NAMALWA (cell line): ENCODE data around the gene OPN1MW.
"Not testable (repeated sequence)": the region's sequence is repeated elsewhere in the genome, so short reads cannot be mapped to it uniquely, and the experiment has no call there.

Experiments
- DNase-seq: peaks from one replicate; pipeline ENCODE4 v3.0.0-alpha.2; 2015; ENCODE audit warnings: low spot score

The OPN1MW gene

DNA sequence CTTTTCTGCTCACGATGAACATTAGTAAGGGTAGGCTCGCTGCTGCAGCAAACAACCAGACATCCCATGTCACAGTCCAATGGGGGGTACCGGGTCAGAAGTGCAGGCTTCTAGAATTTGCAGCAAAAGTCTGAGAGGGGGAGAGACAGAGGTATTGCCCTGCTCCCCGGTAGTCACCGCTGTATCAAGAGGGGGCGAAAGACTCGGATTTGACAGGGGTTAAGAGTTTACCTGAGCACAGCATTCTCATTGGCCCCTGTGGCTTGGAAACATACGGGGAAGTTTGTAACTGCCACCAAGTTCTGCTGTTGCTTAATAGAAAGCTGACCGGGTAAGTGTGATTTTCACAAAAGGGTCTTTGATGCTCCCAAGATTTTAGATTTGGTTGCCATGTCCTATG lies 28.7 kb downstream of the OPN1MW start:
- not testable (repeated sequence) for DNase-seq

DNA sequence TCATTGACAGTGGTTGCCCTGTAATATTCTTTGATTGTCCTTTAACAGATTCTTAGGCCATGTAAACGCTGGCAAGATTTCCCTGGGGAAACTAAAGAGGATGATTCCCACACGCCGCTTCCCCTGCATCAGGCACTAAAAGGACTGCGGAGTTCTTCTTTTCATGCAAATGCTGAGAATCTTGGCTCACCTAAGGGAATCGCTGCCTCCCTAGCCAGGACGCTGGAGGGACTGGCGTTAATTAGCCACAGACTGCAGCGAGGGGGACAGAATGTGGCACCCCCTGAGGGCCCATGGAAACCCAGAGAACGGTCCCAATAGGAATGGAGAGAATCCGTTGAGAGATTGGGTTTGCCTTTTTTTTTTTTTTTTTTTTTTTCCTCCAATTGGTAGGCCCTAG lies 29.1 kb downstream of the OPN1MW start:
- not testable (repeated sequence) for DNase-seq

DNA sequence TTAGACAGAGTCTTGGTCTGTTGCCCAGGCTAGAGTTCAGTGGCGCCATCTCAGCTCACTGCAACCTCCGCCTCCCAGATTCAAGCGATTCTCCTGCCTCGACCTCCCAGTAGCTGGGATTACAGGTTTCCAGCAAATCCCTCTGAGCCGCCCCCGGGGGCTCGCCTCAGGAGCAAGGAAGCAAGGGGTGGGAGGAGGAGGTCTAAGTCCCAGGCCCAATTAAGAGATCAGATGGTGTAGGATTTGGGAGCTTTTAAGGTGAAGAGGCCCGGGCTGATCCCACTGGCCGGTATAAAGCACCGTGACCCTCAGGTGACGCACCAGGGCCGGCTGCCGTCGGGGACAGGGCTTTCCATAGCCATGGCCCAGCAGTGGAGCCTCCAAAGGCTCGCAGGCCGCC lies 37.1 kb downstream of the OPN1MW start, which contains the start of gene OPN1MW2:
TSS of gene OPN1MW2 (plus strand) at position 301 of the 400 bp plus-strand sequence. CDS start at position 361, 60 bp downstream.
- not testable (repeated sequence) for DNase-seq

DNA sequence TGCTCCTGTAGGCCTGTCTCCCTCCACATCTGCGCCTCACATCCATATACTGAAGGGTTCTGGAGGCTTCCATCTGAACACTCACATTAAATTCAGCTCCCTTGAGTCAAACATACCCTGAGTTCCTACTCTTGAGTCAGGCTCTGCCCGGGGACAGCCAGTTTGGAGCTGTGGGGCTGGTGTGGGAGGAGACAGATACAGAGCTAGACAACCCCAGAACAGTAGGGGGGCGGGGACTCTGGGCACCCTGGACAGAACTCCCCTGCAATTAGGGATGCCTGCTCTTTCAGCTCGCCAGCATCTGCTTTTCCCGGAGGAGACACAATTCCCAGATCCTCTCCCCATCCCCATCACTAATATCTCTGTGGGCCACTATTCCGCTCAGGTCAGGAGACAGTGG lies 42.9 kb downstream of the OPN1MW start:
- not testable (repeated sequence) for DNase-seq

DNA sequence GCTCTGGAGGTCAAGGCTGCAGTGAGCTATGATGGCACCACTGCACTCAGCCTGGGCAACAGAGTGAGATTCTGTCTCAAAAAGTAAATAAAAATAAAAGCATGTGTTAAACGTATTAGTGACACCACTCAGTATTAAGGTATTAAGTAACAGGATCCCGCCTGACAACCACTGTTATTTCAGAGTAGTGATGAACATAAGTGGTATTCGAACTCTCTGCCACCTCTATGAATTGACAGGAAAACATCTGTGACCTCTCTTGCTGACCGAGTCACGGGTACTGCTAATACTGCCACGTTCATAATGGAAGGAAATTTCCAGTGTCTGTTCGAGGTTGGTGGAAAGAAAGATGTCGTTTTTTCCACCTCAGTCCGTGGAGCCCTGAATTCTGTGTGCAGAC lies 44.3 kb downstream of the OPN1MW start:
- not testable (repeated sequence) for DNase-seq

DNA sequence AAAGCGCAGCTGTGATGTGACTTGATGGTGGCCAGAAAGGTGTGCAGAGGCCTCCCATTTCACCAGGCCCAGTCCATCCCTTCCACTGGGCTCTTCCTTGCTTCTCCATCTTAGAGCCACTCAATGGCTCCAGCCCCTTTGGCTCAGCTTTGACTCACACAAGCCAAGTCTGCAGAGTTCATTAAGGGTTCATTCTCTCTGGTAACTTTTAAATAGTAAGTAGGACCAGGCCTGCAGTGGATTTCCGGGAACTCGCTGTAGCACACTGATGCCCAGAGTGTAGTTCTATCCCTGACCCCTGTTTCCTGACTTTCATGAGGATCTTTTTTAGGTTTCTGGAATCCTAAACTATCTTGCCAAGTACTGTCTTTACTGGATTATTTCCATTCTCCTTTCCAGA lies 49.0 kb downstream of the OPN1MW start:
- not testable (repeated sequence) for DNase-seq

DNA sequence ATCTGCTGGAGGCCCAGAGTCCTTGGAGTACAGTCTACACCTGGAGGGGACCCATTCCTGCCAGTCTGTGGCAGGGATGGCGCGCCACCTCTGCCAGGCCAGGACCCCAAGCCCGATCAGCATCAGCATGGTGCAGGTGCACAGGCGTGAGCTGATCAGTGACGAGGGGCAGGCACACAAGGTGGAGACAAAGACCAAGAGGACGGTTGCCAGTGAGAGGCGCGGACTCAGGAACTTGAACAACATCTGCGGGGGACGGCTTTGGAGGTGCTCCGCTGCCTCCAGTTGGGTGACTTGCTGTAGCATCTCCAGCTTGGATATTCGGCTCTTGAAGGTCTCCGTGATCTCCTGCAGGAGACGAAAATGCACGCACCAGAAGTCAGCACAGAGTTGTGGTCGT lies 51.2 kb downstream of the OPN1MW start:
- not testable (repeated sequence) for DNase-seq

DNA sequence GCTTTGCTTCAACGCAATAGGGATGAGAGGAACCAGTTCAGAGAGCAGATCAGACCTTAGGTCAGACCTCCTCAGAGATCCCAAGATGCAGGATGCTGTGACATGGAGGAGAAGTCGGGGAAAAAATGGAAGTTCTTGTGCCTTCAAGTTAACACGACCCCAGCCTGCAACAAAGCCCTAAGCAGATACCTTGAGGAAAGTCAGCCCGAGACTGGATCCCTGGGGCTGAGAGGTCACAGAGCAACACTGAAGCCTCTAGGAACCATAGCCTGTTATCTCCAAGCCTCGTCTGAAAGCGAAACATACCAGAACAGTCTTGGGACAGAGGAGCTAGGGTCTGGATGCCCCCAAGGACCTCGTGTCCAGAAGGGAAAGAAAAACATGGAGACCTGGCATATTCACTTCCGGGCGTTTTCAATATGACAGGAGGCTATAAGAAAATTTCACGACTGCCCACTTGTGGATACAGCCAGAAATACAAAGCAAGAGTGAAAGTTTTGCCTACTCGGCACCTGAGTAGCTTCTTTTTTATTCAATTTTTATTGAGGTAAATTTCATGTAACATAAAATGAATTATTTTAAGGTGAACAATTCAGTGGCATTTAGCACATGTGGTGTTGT lies 56.7 kb downstream of the OPN1MW start:
- DNase-seq: not testable (repeated sequence)

DNA sequence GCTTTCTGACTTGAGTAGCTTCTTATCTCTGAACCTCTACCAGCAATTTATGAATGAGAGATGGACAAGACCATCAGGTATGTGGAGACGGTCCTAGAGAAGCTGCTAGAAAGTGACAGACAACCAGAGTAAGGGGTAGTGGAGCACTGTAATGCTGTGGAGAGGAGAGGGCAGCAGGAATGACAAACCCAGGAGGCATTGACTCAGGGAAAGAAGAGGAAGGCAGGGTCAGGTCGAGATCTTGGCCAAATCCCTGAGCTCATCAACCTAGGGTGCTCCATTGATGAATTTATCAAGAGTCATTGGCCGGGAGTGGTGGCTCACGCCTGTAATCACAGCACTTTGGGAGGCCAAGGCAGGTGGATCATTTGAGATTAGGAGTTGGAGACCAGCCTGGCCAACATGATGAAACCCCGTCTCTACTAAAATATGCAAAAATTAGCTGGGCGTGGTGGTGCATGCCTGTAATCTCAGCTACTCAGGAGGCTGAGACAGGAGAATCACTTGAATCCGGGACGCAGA lies 57.6 kb downstream of the OPN1MW start:
- DNase-seq: not testable (repeated sequence)
